Measurements from ENCODE around the gene GSX1. TPM values are rescaled to one million over a fixed set of nuclear protein-coding genes. Genes with fewer than 3 reads are reported as not detected.

Gene GSX1
- total and polyA plus RNA-seq, 8 donors, result not detected

DNA sequence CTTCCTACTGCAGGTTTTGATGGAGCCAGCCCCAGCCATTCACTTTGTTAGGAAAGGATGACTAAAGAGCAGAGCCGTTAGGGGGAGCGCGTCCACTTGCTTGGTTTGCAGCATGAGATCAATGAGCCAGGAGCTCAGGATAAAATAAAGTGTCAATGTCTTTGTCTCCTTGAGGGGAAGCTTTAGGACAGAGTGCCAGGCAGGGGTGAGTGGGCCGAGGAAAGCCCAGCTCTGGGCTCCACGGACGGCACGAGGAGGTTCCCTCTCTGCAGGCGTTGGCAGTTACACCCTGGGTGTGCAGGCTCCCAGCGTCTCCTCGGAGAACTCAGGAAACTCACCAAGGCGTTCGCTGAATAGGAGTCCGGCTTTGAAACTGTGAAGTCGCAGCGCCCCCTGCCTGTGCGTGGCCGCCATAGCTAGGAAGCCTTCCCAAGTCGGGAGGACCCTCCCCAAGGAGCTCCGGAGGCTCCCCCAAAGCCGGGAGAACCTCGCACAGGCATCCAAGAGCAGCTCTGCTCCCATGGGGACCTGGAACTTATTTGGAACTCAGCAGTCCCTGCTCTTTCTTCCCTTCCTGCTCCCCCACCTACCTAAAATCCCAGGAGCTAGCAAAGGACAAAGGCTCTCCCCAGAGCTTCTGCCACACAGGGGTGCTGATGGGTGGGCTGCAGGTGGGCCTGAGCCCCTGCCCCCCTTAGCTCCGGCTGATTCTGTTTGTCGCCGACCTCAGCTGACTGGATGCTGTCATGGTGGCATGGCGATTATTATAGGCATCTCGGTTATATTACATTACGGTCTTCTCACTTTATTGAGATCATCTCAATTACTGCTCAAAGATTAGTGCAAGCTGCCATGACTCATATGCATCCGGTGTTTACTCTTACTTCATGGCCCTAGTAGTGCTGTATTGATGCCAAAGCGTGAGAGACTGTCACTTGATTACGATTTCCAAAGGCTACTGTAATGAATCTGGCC is 34.4 kb downstream of the GSX1 start:
- peaks cover 0 to 4% (median 4%) of the 10 kb centered on the region in 3 donors for H3K4me1 ChIP-seq
- H3K27ac ChIP-seq, result peak overlapping the region in 1 of 4 donors; percentile 13
- FAIRE-seq (no peak), DNase-seq (peak; percentile 75 to 93 (median 84)), ATAC-seq (peak; percentile 89 to 96 (median 94))
- H3K9me3 ChIP-seq, result no peaks in the 10 kb centered on the region
- intact Hi-C loops (cut with DNase I), result loop anchor here in 2 of 3 donors (5.0 kb wide), 1 partner anchor 464 kb away; no protein-coding TSS in a partner anchor
- TF ChIP-seq, protein P1, sequence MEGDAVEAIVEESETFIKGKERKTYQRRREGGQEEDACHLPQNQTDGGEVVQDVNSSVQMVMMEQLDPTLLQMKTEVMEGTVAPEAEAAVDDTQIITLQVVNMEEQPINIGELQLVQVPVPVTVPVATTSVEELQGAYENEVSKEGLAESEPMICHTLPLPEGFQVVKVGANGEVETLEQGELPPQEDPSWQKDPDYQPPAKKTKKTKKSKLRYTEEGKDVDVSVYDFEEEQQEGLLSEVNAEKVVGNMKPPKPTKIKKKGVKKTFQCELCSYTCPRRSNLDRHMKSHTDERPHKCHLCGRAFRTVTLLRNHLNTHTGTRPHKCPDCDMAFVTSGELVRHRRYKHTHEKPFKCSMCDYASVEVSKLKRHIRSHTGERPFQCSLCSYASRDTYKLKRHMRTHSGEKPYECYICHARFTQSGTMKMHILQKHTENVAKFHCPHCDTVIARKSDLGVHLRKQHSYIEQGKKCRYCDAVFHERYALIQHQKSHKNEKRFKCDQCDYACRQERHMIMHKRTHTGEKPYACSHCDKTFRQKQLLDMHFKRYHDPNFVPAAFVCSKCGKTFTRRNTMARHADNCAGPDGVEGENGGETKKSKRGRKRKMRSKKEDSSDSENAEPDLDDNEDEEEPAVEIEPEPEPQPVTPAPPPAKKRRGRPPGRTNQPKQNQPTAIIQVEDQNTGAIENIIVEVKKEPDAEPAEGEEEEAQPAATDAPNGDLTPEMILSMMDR (IDR thresholded peaks at IDR 0.05), result peak; percentile 84 to 96 (median 89)
- no peaks in the 10 kb centered on the region for H3K36me3 ChIP-seq
- WGBS, 2 donors, result 9 to 10% methylated on average over 30 of the region's 30 CpGs
- peak overlapping the region in 2 of 4 donors; percentile 16 to 36 for H3K4me3 ChIP-seq
- peaks cover 0 to 13% (median 8%) of the 10 kb centered on the region in 4 donors for H3K27me3 ChIP-seq

DNA sequence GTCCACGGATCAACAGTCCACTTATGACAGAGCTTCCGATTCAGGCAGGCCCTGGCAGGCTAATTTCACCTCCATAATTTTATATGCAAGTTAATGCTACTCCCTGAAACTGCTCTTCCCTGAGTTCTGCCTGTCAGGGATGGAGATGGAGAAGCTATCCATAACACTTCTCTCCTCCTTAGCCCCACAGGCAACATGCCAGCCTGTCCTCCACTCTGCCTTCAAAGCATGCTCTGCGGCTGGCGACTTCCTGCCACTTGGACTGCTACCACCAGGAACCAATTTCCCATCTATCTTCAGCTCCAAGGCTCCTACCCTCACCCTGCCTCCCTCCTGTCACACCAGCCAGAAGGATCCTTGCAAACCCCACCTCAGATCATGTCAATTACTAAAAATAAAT is 35.4 kb downstream of the GSX1 start:
- no peak for ATAC-seq
- WGBS, 2 donors, result 76 to 85% methylated on average over 4 of the region's 4 CpGs
- TF ChIP-seq, protein P1 (IDR thresholded peaks at IDR 0.05), result no peak

DNA sequence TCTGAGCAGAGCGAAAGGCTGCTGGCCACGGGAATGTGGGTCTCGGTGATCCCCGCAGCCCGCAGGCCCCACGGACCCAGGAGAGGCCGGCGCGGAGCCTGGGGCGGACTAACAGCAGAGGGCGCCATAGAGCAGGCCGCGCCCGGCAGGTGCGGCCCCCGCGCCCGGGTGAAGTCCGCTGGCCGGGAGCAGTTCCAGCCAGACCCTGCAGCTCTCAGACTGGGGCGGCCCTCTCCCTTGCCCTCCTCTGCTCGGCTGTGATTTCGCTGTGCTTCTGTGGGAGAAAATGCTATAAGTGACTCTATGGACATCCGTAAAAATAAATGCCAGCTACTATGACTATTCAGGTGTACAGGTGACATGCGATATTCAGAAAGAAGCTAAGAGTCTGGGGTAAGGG is 37.7 kb downstream of the GSX1 start:
- Histone ChIP-seq H3K4me1 (peaks cover 0 to 4% (median 4%) of the 10 kb centered on the region in 3 donors), H3K27ac (no peak overlapping the region), H3K36me3 (no peaks in the 10 kb centered on the region), H3K27me3 (no peaks in the 10 kb centered on the region), H3K9me3 (no peaks in the 10 kb centered on the region), H3K4me3 (peak overlapping the region in 2 of 4 donors; percentile 11 to 28)
- ATAC-seq, result peak; percentile 75 to 91 (median 86)
- FAIRE-seq, result no peak
- peak; percentile 43 to 94 (median 72) for DNase-seq
- TF ChIP-seq, protein P1 (IDR thresholded peaks at IDR 0.05), result peak; percentile 92 to 97 (median 95)
- WGBS, 2 donors, result 3 to 4% methylated on average over 24 to 25 of the region's 25 CpGs
- intact Hi-C loops (cut with DNase I), result loop anchor here in 1 of 3 donors (10.0 kb wide), 1 partner anchor 125 kb away; no protein-coding TSS in a partner anchor

More for the DNA sequence above, 35.4 kb downstream of the GSX1 start:
- H3K27ac ChIP-seq, result no peak overlapping the region
- DNase-seq, result no peak
- H3K9me3 ChIP-seq, result no peaks in the 10 kb centered on the region
- intact Hi-C loops (cut with DNase I), result loop anchor here in 2 of 3 donors (5.0 kb wide), 1 partner anchor 465 kb away; no protein-coding TSS in a partner anchor
- peaks cover 0 to 4% (median 1%) of the 10 kb centered on the region in 4 donors for H3K27me3 ChIP-seq
- no peak for FAIRE-seq
- peaks cover 0 to 4% (median 4%) of the 10 kb centered on the region in 3 donors for H3K4me1 ChIP-seq
- H3K4me3 ChIP-seq, result no peak overlapping the region
- no peaks in the 10 kb centered on the region for H3K36me3 ChIP-seq

DNA sequence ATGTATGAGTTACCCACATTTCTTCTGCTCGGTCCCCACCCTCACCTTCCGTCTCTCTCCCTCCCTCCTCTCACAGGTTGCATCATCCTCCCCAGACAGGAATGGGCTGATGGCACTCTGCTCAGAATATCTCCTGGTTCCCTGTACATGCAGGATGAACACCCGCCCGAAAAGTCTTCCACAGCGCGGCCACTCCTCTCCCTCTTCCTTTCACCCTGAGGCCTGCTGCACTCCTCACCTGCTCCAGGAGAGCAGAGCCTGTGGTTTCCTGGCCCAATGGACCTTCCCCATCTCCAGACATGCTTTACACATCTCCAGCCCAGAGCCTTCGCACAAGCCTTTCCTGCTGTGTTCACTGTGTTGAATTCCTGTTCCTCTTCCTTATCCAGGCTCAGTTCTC is 40.9 kb downstream of the GSX1 start:
- TF ChIP-seq, protein P1 (IDR thresholded peaks at IDR 0.05), result no peak
- Histone ChIP-seq H3K4me1 (peaks cover 0 to 4% (median 4%) of the 10 kb centered on the region in 3 donors), H3K9me3 (no peaks in the 10 kb centered on the region), H3K4me3 (no peak overlapping the region), H3K36me3 (no peaks in the 10 kb centered on the region), H3K27me3 (peaks cover 0 to 5% (median 0%) of the 10 kb centered on the region in 4 donors), H3K27ac (no peak overlapping the region)
- WGBS, 2 donors, result 80 to 86% methylated on average over 7 of the region's 7 CpGs
- FAIRE-seq (no peak), ATAC-seq (no peak), DNase-seq (no peak)
- intact Hi-C loops (cut with DNase I), result loop anchor here in 1 of 3 donors (10.0 kb wide), 1 partner anchor 122 kb away; no protein-coding TSS in a partner anchor
